Fibroblast of lung (primary cell): Measurements from ENCODE around the gene KIF2A. TPM values are rescaled to one million over a fixed set of nuclear protein-coding genes. Genes with fewer than 3 reads are reported as not detected.

Experiments
- DNase-seq, 2 donors: peaks; one replicate each; pipeline versions ENCODE4 v3.0.0 to v3.0.0-alpha.2; 2010; ENCODE audit warnings: low read depth in 2 of 2
- H2AFZ ChIP-seq: 2 replicates; pipeline ENCODE4 v1.5.1; 2012; ENCODE audit warnings: low read length, control low read depth, inconsistent platforms
- H3K27ac ChIP-seq: 2 replicates; pipeline ENCODE4 v1.5.1; 2011; ENCODE audit warnings: low read length, control low read depth; ENCODE audit not compliant: insufficient read depth
- H3K27me3 ChIP-seq: 2 replicates; pipeline ENCODE4 v1.5.1; 2011; ENCODE audit warnings: mild to moderate bottlenecking, low read length; ENCODE audit not compliant: control insufficient read depth, insufficient read depth
- H3K36me3 ChIP-seq: 2 replicates; pipeline ENCODE4 v1.5.1; 2011; ENCODE audit warnings: low read length; ENCODE audit not compliant: control insufficient read depth, insufficient read depth
- H3K4me1 ChIP-seq: 2 replicates; pipeline ENCODE4 v1.5.1; 2011; ENCODE audit warnings: low read length; ENCODE audit not compliant: control insufficient read depth, insufficient read depth; ENCODE audit errors: extremely low read depth
- H3K4me2 ChIP-seq: 2 replicates; pipeline ENCODE4 v1.5.1; 2011; ENCODE audit warnings: low read length, control low read depth; ENCODE audit not compliant: insufficient read depth; ENCODE audit errors: extremely low read depth
- H3K4me3 ChIP-seq, 4 experiments: fragments of 200-600 bp in 1 of 4; sonication (generic) in 1 of 4; replicated peaks in 1 of 4; 2 replicates each; pipeline ENCODE4 v1.5.1; 2011 to 2016; ENCODE audit warnings: low read length in 4 of 4, low read depth in 3 of 4, mild to moderate bottlenecking in 3 of 4, control low read depth in 2 of 4, inconsistent platforms in 1 of 4, mixed read lengths in 1 of 4; ENCODE audit not compliant: insufficient read depth in 1 of 4; ENCODE audit errors: control extremely low read depth in 1 of 4
- H3K79me2 ChIP-seq: 2 replicates; pipeline ENCODE4 v1.5.1; 2012; ENCODE audit warnings: mild to moderate bottlenecking, low read length, inconsistent platforms; ENCODE audit not compliant: control insufficient read depth, insufficient read depth
- H3K9ac ChIP-seq: 2 replicates; pipeline ENCODE4 v1.5.1; 2011; ENCODE audit warnings: mild to moderate bottlenecking, low read length, control low read depth; ENCODE audit not compliant: insufficient read depth
- H3K9me3 ChIP-seq: 2 replicates; pipeline ENCODE4 v1.5.1; 2012; ENCODE audit warnings: low read depth, low read length; ENCODE audit not compliant: control insufficient read depth, insufficient read depth
- H4K20me1 ChIP-seq: 2 replicates; pipeline ENCODE4 v1.5.1; 2011; ENCODE audit warnings: low read length; ENCODE audit not compliant: control insufficient read depth, insufficient read depth; ENCODE audit errors: extremely low read depth
- EZH2 ChIP-seq: IDR thresholded peaks from 2 replicates; pipeline ENCODE4 v1.5.1; 2012; ENCODE audit warnings: low read length, control low read depth, mild to moderate bottlenecking; ENCODE audit errors: missing control alignments
- polyA plus RNA-seq, 2 donors: library from polyadenylated mRNA; depleted of rRNA in 1 of 2; stranded (reverse) in 1 of 2; unstranded in 1 of 2; fragments of >200 nt; gene quantifications; 2 replicates each; pipeline ENCODE4 v1.2.1, GENCODE V29; 2011 to 2012; ENCODE audit warnings: missing spikeins in 1 of 2
- total RNA-seq: library from RNA; depleted of rRNA; stranded (reverse); fragments of >200 nt; gene quantifications from 2 replicates; pipeline ENCODE4 v1.2.1, GENCODE V29; 2014
- TF ChIP-seq, protein P1 (sequence below), 2 donors: IDR thresholded peaks in 1 of 2; conservative IDR thresholded peaks in 1 of 2; 1 replicate in 1 of 2; 2 replicates in 1 of 2; pipeline ENCODE4 v1.5.1; 2011 to 2012; ENCODE audit warnings: low read length in 2 of 2, control low read depth in 1 of 2, inconsistent platforms in 1 of 2, low read depth in 1 of 2, mild to moderate bottlenecking in 1 of 2

The KIF2A gene
- total and polyA plus RNA-seq, 2 donors (not counting 1 experiment from before 2014, with no cell fraction given), result 43.7 to 59.3 TPM

DNA sequence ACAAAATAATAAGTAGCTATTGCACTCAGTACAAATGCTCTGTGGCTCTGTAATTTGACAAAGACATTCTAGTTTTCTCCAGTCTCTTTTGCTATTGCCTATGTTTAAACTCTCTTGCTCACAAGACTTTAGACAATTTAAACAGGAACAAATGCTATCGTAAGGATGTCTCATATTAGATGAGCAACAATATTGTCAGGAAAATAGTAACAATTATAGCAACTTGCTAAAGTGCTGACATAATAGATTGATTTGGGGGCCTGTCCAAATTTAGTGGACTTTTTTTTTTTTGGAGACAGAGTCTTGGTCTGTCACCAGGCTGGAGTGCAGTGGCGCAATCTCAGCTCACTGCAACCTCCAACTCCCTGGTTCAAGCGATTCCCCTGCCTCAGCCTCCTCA is 11.8 kb downstream of the KIF2A start:
- Histone ChIP-seq H3K9me3 (no peaks in the 10 kb centered on the region), H3K4me2 (no peak overlapping the region), H3K9ac (no peak overlapping the region), H3K27ac (no peak overlapping the region), H3K79me2 (peaks cover 85% of the 10 kb centered on the region), H4K20me1 (no peaks in the 10 kb centered on the region), H3K4me1 (no peaks in the 10 kb centered on the region), H3K4me3 (no peak overlapping the region), H3K27me3 (no peaks in the 10 kb centered on the region), H2AFZ (no peak overlapping the region), H3K36me3 (no peaks in the 10 kb centered on the region)
- no peak for TF ChIP-seq EZH2
- TF ChIP-seq, protein P1, sequence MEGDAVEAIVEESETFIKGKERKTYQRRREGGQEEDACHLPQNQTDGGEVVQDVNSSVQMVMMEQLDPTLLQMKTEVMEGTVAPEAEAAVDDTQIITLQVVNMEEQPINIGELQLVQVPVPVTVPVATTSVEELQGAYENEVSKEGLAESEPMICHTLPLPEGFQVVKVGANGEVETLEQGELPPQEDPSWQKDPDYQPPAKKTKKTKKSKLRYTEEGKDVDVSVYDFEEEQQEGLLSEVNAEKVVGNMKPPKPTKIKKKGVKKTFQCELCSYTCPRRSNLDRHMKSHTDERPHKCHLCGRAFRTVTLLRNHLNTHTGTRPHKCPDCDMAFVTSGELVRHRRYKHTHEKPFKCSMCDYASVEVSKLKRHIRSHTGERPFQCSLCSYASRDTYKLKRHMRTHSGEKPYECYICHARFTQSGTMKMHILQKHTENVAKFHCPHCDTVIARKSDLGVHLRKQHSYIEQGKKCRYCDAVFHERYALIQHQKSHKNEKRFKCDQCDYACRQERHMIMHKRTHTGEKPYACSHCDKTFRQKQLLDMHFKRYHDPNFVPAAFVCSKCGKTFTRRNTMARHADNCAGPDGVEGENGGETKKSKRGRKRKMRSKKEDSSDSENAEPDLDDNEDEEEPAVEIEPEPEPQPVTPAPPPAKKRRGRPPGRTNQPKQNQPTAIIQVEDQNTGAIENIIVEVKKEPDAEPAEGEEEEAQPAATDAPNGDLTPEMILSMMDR (conservative IDR thresholded peaks at IDR 0.05 in 1 of 2, IDR thresholded peaks at IDR 0.05 in 1 of 2; ENCODE audit: low read depth in 1 of 2, low read length in 2 of 2), result no peak
- DNase-seq, result no peak

DNA sequence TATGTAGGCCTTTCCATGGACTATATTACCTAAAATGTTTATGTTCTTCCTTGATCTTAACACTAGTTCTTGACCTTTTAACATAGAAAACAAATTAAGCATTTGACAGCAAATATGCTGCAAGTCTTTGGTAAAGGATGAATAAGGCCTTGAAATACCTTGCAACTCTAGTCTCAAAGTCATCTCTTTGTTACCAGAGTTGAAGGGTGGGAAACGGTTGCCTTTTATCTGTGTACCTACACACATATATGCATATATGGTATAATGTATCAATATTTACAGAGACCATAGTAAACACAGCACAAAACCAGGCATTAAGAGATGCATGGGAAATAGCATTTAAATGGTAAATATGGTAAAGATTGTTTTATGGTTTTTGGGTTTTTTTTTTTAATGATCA is 16.5 kb downstream of the KIF2A start:
- Histone ChIP-seq H3K4me2 (no peak overlapping the region), H4K20me1 (no peaks in the 10 kb centered on the region), H3K27me3 (no peaks in the 10 kb centered on the region), H3K4me1 (peaks cover 2% of the 10 kb centered on the region), H2AFZ (no peak overlapping the region), H3K4me3 (no peak overlapping the region), H3K9ac (no peak overlapping the region), H3K9me3 (no peaks in the 10 kb centered on the region), H3K36me3 (no peaks in the 10 kb centered on the region), H3K27ac (no peak overlapping the region), H3K79me2 (peaks cover 64% of the 10 kb centered on the region)
- TF ChIP-seq EZH2, result no peak
- TF ChIP-seq, protein P1 (conservative IDR thresholded peaks at IDR 0.05 in 1 of 2, IDR thresholded peaks at IDR 0.05 in 1 of 2; ENCODE audit: low read depth in 1 of 2, low read length in 2 of 2), result no peak
- DNase-seq, result no peak

DNA sequence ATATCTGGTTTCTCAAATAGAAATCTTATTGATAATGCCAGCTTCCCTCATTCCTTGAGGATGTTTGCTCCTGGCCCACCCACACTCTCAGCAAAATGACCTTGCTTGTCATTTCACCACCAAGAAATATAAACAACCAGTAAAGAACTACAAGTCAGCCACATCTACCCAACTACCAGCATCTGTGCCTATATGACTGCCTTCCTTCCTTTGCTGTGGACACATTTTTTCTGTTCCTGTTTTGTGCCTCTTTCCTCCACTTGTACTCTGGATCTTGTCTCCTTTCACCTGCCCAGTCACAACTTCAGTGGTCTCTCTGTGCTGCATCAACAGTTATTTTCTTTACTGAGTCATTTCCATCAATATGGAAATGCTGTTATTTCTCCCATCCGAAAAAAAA is 20.3 kb downstream of the KIF2A start:
- H3K79me2 ChIP-seq, result peaks cover 53% of the 10 kb centered on the region
- no peak overlapping the region for H3K4me3 ChIP-seq
- H3K9me3 ChIP-seq, result no peaks in the 10 kb centered on the region
- no peak overlapping the region for H2AFZ ChIP-seq
- H3K4me2 ChIP-seq, result no peak overlapping the region
- TF ChIP-seq EZH2, result no peak
- TF ChIP-seq, protein P1 (conservative IDR thresholded peaks at IDR 0.05 in 1 of 2, IDR thresholded peaks at IDR 0.05 in 1 of 2; ENCODE audit: low read depth in 1 of 2, low read length in 2 of 2), result no peak
- no peaks in the 10 kb centered on the region for H3K27me3 ChIP-seq
- H3K36me3 ChIP-seq, result no peaks in the 10 kb centered on the region
- H3K4me1 ChIP-seq, result peaks cover 2% of the 10 kb centered on the region
- H3K27ac ChIP-seq, result no peak overlapping the region
- DNase-seq, result no peak
- H4K20me1 ChIP-seq, result no peaks in the 10 kb centered on the region
- H3K9ac ChIP-seq, result no peak overlapping the region
